Measurements from ENCODE around the gene ELFN2. TPM values are rescaled to one million over a fixed set of nuclear protein-coding genes. Genes with fewer than 3 reads are reported as not detected.

ELFN2 gene
- total RNA-seq, 2 donors from 2014 or later = not detected

DNA sequence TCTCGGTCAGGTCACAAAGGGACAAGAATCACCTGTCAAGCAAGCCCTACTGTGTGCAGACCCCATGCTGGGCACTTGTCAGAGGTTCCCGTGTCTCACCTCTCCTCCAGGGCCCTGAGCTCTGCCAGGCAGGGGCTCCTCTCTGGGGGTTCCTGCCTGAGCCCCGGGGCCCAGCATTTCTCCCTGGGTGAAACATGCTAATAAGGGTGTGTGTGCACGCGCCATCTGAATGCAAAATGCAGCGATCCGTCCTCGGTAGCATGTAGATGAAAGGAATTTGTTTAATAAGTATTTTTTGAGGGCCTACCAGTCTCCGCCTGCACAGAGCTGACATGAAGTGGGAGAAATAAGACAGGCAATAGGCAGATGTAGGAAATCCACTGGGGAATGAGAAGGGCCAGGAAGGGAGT lies 5.8 kb downstream of the ELFN2 start:
- DNase-seq (ENCODE audit: low spot score) = no peak
- H3K9me3 ChIP-seq = no peaks in the 10 kb centered on the region
- TF ChIP-seq, protein P1, sequence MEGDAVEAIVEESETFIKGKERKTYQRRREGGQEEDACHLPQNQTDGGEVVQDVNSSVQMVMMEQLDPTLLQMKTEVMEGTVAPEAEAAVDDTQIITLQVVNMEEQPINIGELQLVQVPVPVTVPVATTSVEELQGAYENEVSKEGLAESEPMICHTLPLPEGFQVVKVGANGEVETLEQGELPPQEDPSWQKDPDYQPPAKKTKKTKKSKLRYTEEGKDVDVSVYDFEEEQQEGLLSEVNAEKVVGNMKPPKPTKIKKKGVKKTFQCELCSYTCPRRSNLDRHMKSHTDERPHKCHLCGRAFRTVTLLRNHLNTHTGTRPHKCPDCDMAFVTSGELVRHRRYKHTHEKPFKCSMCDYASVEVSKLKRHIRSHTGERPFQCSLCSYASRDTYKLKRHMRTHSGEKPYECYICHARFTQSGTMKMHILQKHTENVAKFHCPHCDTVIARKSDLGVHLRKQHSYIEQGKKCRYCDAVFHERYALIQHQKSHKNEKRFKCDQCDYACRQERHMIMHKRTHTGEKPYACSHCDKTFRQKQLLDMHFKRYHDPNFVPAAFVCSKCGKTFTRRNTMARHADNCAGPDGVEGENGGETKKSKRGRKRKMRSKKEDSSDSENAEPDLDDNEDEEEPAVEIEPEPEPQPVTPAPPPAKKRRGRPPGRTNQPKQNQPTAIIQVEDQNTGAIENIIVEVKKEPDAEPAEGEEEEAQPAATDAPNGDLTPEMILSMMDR (IDR thresholded peaks at IDR 0.05) = no peak
- H3K27ac ChIP-seq = no peak overlapping the region
- no peak overlapping the region for H3K4me3 ChIP-seq
- no peak for ATAC-seq (ENCODE audit: insufficient number of reproducible peaks, low FRiP score, low read depth)
- no peaks in the 10 kb centered on the region for H3K4me1 ChIP-seq (ENCODE audit: control insufficient read depth in 1 of 2, low read depth in 2 of 2)
- no peaks in the 10 kb centered on the region for H3K27me3 ChIP-seq (replicated peaks; ENCODE audit: insufficient read depth)
- H3K36me3 ChIP-seq = no peaks in the 10 kb centered on the region

DNA sequence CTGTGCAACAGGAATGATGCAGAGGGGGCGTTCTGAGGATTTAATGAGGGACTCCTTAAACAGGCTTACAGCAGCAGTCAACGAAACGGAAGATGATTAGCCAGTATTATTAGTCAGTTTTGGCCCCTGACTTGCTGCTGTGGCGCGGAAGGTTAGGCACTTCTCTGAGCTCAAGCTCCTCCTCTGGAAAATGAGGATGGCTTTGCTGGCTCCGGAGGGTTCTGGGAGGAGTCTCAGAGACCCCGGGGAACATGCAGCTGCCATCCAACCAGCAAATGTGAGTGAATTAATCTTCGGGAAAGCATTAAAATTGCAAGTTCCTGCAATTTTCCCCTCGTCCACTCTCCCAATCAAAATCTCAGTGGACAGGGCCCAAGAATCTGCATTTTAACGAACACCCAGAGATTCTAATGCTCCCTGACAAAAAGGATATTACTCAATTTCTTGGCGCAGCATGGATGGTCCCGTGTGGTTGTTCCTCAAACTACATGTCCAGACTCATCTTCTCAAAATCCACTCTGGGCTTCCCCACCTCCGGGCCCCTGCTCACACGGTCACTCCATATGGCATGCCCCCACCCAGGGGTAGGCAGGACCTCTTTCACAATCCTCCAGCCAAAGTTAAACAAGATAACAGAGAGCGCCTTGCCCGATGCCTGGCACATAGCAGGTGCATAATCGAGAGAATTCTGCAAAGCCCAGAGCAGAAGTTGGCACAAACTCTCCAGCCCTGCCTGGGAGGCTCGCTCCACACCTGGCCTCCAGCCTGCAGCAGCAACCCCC lies 6.4 kb downstream of the ELFN2 start:
- TF ChIP-seq, protein P1 (IDR thresholded peaks at IDR 0.05) = no peak
- Histone ChIP-seq H3K27me3 (replicated peaks; ENCODE audit: insufficient read depth) (no peaks in the 10 kb centered on the region), H3K36me3 (no peaks in the 10 kb centered on the region), H3K4me1 (ENCODE audit: control insufficient read depth in 1 of 2, low read depth in 2 of 2) (no peaks in the 10 kb centered on the region), H3K4me3 (peak overlapping the region; percentile 33), H3K27ac (no peak overlapping the region), H3K9me3 (no peaks in the 10 kb centered on the region)
- ATAC-seq (ENCODE audit: insufficient number of reproducible peaks, low FRiP score, low read depth) (no peak), DNase-seq (ENCODE audit: low spot score) (no peak)

DNA sequence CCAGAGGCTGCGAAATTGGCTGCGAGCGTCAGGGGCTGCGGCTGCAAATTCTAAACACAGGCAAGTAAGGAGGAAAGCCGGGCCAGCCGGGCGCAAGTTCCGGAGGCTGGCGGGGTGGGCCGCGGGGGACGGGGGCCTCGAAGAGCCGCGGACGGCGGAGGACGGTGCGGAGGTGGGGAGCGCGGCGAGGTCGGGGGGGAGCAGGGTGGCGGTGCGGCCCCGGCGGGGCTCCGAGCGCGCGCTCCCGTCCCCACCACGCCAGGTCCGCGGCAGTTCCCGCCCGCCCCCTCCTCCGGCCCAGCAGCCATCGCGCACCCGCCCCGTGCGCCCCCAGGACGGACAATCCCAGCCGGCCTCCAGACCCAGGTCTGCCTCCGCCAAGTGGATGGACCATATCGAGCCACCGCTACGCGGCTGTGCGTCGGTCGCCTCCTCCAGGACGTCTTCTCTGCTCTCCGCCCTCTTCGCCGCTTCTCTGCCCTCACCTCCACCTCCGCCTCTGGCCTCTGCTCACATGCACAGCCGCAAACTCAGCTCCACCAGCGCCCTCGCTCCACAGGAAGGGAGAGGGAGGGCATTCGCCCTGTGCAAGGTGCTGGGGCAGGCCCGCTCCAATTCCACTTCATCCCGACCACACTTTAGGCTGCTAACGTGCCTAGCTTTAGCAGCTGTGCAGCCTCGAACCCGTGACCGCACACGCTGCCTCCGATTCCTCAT lies 7.2 kb downstream of the ELFN2 start:
- H3K27me3 ChIP-seq (replicated peaks; ENCODE audit: insufficient read depth) = no peaks in the 10 kb centered on the region
- TF ChIP-seq, protein P1 (IDR thresholded peaks at IDR 0.05) = no peak
- no peaks in the 10 kb centered on the region for H3K4me1 ChIP-seq (ENCODE audit: control insufficient read depth in 1 of 2, low read depth in 2 of 2)
- peak overlapping the region; percentile 33 for H3K4me3 ChIP-seq
- no peak overlapping the region for H3K27ac ChIP-seq
- ATAC-seq (ENCODE audit: insufficient number of reproducible peaks, low FRiP score, low read depth) (no peak), DNase-seq (ENCODE audit: low spot score) (no peak)
- no peaks in the 10 kb centered on the region for H3K36me3 ChIP-seq
- H3K9me3 ChIP-seq = no peaks in the 10 kb centered on the region

DNA sequence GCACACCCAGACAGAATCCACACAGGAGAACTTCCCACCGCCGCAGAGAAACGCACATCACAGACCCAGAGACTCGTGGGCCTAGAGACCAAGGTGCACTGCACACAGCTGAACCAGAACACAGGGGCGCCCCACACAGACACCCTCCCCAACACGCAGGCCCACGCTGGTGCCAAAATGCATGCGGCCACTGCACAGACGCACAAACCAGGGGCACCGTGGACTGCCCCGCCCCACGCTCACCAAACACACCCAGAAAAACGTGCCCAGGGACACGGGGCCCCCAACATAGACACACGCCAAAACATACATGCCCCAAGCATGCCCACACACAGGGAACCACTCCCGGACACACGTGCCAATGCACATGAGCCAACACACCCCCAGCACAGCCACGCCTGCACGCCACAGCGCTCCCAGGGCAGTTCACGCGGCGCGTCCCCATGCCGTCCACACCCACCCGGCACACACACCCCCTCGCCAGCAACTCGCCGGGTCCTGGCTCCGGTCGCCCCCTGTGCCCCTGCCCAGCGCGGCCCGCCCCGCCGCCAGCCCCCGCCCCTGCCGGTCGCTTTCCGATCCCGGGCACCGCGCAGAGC lies 7.8 kb downstream of the ELFN2 start:
- peak overlapping the region; percentile 33 for H3K4me3 ChIP-seq
- TF ChIP-seq, protein P1 (IDR thresholded peaks at IDR 0.05) = no peak
- no peaks in the 10 kb centered on the region for H3K27me3 ChIP-seq (replicated peaks; ENCODE audit: insufficient read depth)
- no peak for ATAC-seq (ENCODE audit: insufficient number of reproducible peaks, low FRiP score, low read depth)
- no peak overlapping the region for H3K27ac ChIP-seq
- no peaks in the 10 kb centered on the region for H3K4me1 ChIP-seq (ENCODE audit: control insufficient read depth in 1 of 2, low read depth in 2 of 2)
- H3K36me3 ChIP-seq = no peaks in the 10 kb centered on the region
- no peak for DNase-seq (ENCODE audit: low spot score)
- no peaks in the 10 kb centered on the region for H3K9me3 ChIP-seq

Measured in thoracic aorta (tissue), 2 donors.